ENCODE results near the gene TIMP2. TPM values are rescaled to one million over a fixed set of nuclear protein-coding genes. Genes with fewer than 3 reads are reported as not detected.
"Not testable (repeated sequence)": the region's sequence is repeated elsewhere in the genome, so short reads cannot be mapped to it uniquely, and the experiment has no call there.

Gene TIMP2
- total and polyA plus RNA-seq, 2 donors (not counting 3 experiments of a cell fraction or from before 2014, with no cell fraction given), result 138 to 318 TPM

- FAIRE-seq, result no peak
- POLR2A ChIA-PET, result no interaction called here
- no peak overlapping the region for H2AFZ ChIP-seq (ENCODE audit: low read depth, low read length)
Observed at GRCh38 chr17:78868391-78868790, 56.8 kb downstream of the TIMP2 start.

GRCh38 chr17:78867046-78867445, 58.1 kb downstream of the TIMP2 start:
- CTCF ChIA-PET, result interaction anchor here (0.8 to 6.7 kb wide), 7 partner anchors 9 to 102 kb away, joined by 3 to 171 read pairs (median 10); no protein-coding TSS in a partner anchor
- Histone ChIP-seq H3K36me3 (ENCODE audit: control insufficient read depth in 2 of 2, extremely low read depth in 1 of 2, insufficient read depth in 2 of 2, low read length in 2 of 2) (peaks cover 2 to 18% of the 10 kb centered on the region in 2 experiments), H3K4me1 (ENCODE audit: control insufficient read depth, extremely low read depth, insufficient read depth, low read length) (peaks cover 13% of the 10 kb centered on the region)
- intact Hi-C loops (cut with micrococcal nuclease); H3K9me1 ChIP-seq (replicated peaks; ENCODE audit: control insufficient read depth, extremely low read depth, insufficient read depth, low read length); H3K27ac ChIP-seq (ENCODE audit: insufficient read depth, low read depth, low read length); H3K79me2 ChIP-seq (ENCODE audit: control insufficient read depth, insufficient read depth, low read length); H3K9me3 ChIP-seq (replicated peaks; ENCODE audit: control insufficient read depth, insufficient read depth, low read length); H3K4me2 ChIP-seq (ENCODE audit: insufficient read depth, low read length); FAIRE-seq; H4K20me1 ChIP-seq (replicated peaks; ENCODE audit: control insufficient read depth, extremely low read depth, insufficient read depth, low read length); BruUV-seq (replicated peaks); dilution Hi-C loops (cut with MboI; ENCODE audit: extremely low pct_ligation_motif_present, low sequenced_read_pairs); POLR2A ChIA-PET; DNase-seq (ENCODE audit: low read depth, low spot score); H2AFZ ChIP-seq (ENCODE audit: low read depth, low read length); H3K4me3 ChIP-seq (replicated peaks in 1 of 3; ENCODE audit: insufficient read depth in 1 of 3, low read depth in 1 of 3, low read length in 3 of 3); H3K27me3 ChIP-seq (ENCODE audit: control insufficient read depth in 2 of 2, insufficient read depth in 2 of 2, low read length in 2 of 2); H3K9ac ChIP-seq (replicated peaks; ENCODE audit: extremely low read depth, insufficient read depth, low read length): not testable (repeated sequence)

More at GRCh38 chr17:78868391-78868790, 56.8 kb downstream of the TIMP2 start:
- peaks cover 11% of the 10 kb centered on the region for H3K4me1 ChIP-seq (ENCODE audit: control insufficient read depth, extremely low read depth, insufficient read depth, low read length)
- TF ChIP-seq FOS (IDR thresholded peaks at IDR 0.05; ENCODE audit: borderline replicate concordance, insufficient read depth, low read length), result no peak
- no peak for TF ChIP-seq POLR2A (IDR thresholded peaks at IDR 0.05; ENCODE audit: low read depth, low read length)
- TF ChIP-seq MYC (IDR thresholded peaks at IDR 0.05; ENCODE audit: low read depth, low read length), result no peak
- TF ChIP-seq MAX (IDR thresholded peaks at IDR 0.05; ENCODE audit: insufficient read depth, insufficient read length), result no peak
- no peak for TF ChIP-seq EZH2 (IDR thresholded peaks at IDR 0.05; ENCODE audit: borderline replicate concordance, low read depth, low read length, severe bottlenecking)
- TF ChIP-seq CTCF (IDR thresholded peaks at IDR 0.05; ENCODE audit: extremely low read depth in 1 of 2, insufficient read depth in 1 of 2, low read depth in 1 of 2, low read length in 2 of 2), result no peak
- TF ChIP-seq POLR2AphosphoS5 (IDR thresholded peaks at IDR 0.05; ENCODE audit: insufficient read depth, low read depth, low read length), result no peak
- no peak for TF ChIP-seq GATA2 (IDR thresholded peaks at IDR 0.05; ENCODE audit: insufficient read depth, insufficient read length, low read depth, low read length)
- no peak for TF ChIP-seq JUN (IDR thresholded peaks at IDR 0.05; ENCODE audit: borderline replicate concordance, insufficient read depth, insufficient read length, low read depth)
- H3K27ac ChIP-seq (ENCODE audit: insufficient read depth, low read depth, low read length), result no peak overlapping the region
- no peak overlapping the region for H3K4me3 ChIP-seq (replicated peaks in 1 of 3; ENCODE audit: insufficient read depth in 1 of 3, low read depth in 1 of 3, low read length in 3 of 3)
- H3K4me2 ChIP-seq (ENCODE audit: insufficient read depth, low read length), result no peak overlapping the region
- no TSS peak for BruUV-seq (replicated peaks)
- CTCF ChIA-PET, result interaction anchor here (1.5 to 6.7 kb wide), 2 partner anchors 65 to 101 kb away, joined by 3 to 171 read pairs; no protein-coding TSS in a partner anchor
- no peak overlapping the region for H3K9ac ChIP-seq (replicated peaks; ENCODE audit: extremely low read depth, insufficient read depth, low read length)
- no peaks in the 10 kb centered on the region for H3K27me3 ChIP-seq (ENCODE audit: control insufficient read depth in 2 of 2, insufficient read depth in 2 of 2, low read length in 2 of 2)
- no peak for DNase-seq (ENCODE audit: low read depth, low spot score)
- H4K20me1 ChIP-seq (replicated peaks; ENCODE audit: control insufficient read depth, extremely low read depth, insufficient read depth, low read length), result no peaks in the 10 kb centered on the region
- no peaks in the 10 kb centered on the region for H3K79me2 ChIP-seq (ENCODE audit: control insufficient read depth, insufficient read depth, low read length)
- peaks cover 5 to 18% of the 10 kb centered on the region in 2 experiments for H3K36me3 ChIP-seq (ENCODE audit: control insufficient read depth in 2 of 2, extremely low read depth in 1 of 2, insufficient read depth in 2 of 2, low read length in 2 of 2)
- H3K9me3 ChIP-seq (replicated peaks; ENCODE audit: control insufficient read depth, insufficient read depth, low read length), result no peaks in the 10 kb centered on the region
- intact Hi-C loops (cut with micrococcal nuclease) (no loop called here), dilution Hi-C loops (cut with MboI; ENCODE audit: extremely low pct_ligation_motif_present, low sequenced_read_pairs) (no loop called here)
- no peaks in the 10 kb centered on the region for H3K9me1 ChIP-seq (replicated peaks; ENCODE audit: control insufficient read depth, extremely low read depth, insufficient read depth, low read length)
